A549 (cell line): ENCODE results near the gene CHST11. TPM values are rescaled to one million over a fixed set of nuclear protein-coding genes. Genes with fewer than 3 reads are reported as not detected.
A peak's percentile ranks its signal among the peaks of the same experiment; 100 is the strongest.

Experiments used
- ATAC-seq, 2 experiments: fragments of 200-7000 bp in 1 of 2; fragments of >200 bp in 1 of 2; cut with Nextera tagmentation in 1 of 2; cut with Tn5 transposase in 1 of 2; 3 replicates each; pipeline versions ENCODE4 v1.8.0 to v1.9.1; 2018 to 2020; ENCODE audit warnings: mild to moderate bottlenecking in 1 of 2, moderate library complexity in 1 of 2
- CTCF ChIA-PET: fragments of 300-600 bp; sonication (Branson Sonifier 250); formaldehyde crosslinking; extraction: SDS; loops from one replicate; lab custom pipeline; 2021; ENCODE audit warnings: antibody characterized with exemption, inconsistent platforms; lab: Yijun Ruan, JAX
- POLR2A ChIA-PET: fragments of 350-600 bp; formaldehyde crosslinking; extraction: SDS; loops from one replicate; lab custom pipeline; 2021; ENCODE audit warnings: antibody characterized with exemption, inconsistent platforms; lab: Yijun Ruan, JAX
- DNase-seq, 2 experiments: peaks; one replicate each; pipeline versions ENCODE4 v3.0.0 to v3.0.0-alpha.2; 2011 to 2016; ENCODE audit warnings: low read depth in 1 of 2, low spot score in 1 of 2
- FAIRE-seq: peaks from 2 replicates; lab custom pipeline; 2011; peaks lifted over from hg19 to GRCh38; lab: Jason Lieb, UNC
- H3K27ac ChIP-seq, 2 experiments: fragments of >200 bp; sonication (Bioruptor Twin); formaldehyde crosslinking; 3 replicates each; pipeline ENCODE4 v1.5.1; 2016 to 2017
- H3K4me1 ChIP-seq: fragments of >200 bp; sonication (Bioruptor Twin); formaldehyde crosslinking; 3 replicates; pipeline ENCODE4 v1.6.1; 2016
- H3K4me2 ChIP-seq: fragments of >200 bp; sonication (Bioruptor Twin); formaldehyde crosslinking; 3 replicates; pipeline ENCODE4 v1.6.1; 2016
- H3K4me3 ChIP-seq: fragments of >200 bp; sonication (Bioruptor Twin); formaldehyde crosslinking; 3 replicates; pipeline ENCODE4 v1.5.1; 2016
- H3K9me3 ChIP-seq: fragments of >200 bp; sonication (Bioruptor Twin); formaldehyde crosslinking; 3 replicates; pipeline ENCODE4 v1.6.1; 2016
- BHLHE40 ChIP-seq: IDR thresholded peaks from 2 replicates; pipeline ENCODE4 v1.6.1; 2012; ENCODE audit warnings: low read depth, low read length, inconsistent platforms
- CEBPB ChIP-seq, 2 experiments: fragments of >200 bp in 1 of 2; sonication (Bioruptor Twin) in 1 of 2; formaldehyde crosslinking in 1 of 2; IDR thresholded peaks; 2 replicates each; pipeline ENCODE4 v1.6.1; 2012 to 2016
- CHD4 ChIP-seq: fragments of 200-600 bp; sonication (generic); IDR thresholded peaks from 2 replicates; pipeline ENCODE4 v1.6.1; 2016; ENCODE audit warnings: antibody characterized with exemption, mild to moderate bottlenecking, borderline replicate concordance
- EHF ChIP-seq: fragments of 250-450 bp; sonication (Bioruptor Pico); IDR thresholded peaks from 2 replicates; pipeline ENCODE4 v1.5.0; 2020; ENCODE audit warnings: mild to moderate bottlenecking
- FOSB ChIP-seq: fragments of 250-450 bp; sonication (Bioruptor Pico); IDR thresholded peaks from 2 replicates; pipeline ENCODE4 v1.5.0; 2020; ENCODE audit warnings: mild to moderate bottlenecking, moderate library complexity
- FOXS1 ChIP-seq: fragments of 250-450 bp; sonication (Bioruptor Pico); IDR thresholded peaks from 2 replicates; pipeline ENCODE4 v1.5.0; 2020; ENCODE audit warnings: mild to moderate bottlenecking, moderate library complexity
- HDAC2 ChIP-seq: fragments of 200-600 bp; sonication (generic); IDR thresholded peaks from 2 replicates; pipeline ENCODE4 v1.6.1; 2016
- JUN ChIP-seq, 2 experiments: fragments of >200 bp; sonication (Bioruptor Twin); formaldehyde crosslinking; IDR thresholded peaks; 2 replicates in 1 of 2; 3 replicates in 1 of 2; pipeline ENCODE4 v1.6.1; 2016 to 2017
- JUNB ChIP-seq: fragments of >200 bp; sonication (Bioruptor Twin); formaldehyde crosslinking; IDR thresholded peaks from 2 replicates; pipeline ENCODE4 v1.6.1; 2016
- KDM1A ChIP-seq: fragments of 200-600 bp; sonication (generic); IDR thresholded peaks from 2 replicates; pipeline ENCODE4 v1.6.1; 2016; ENCODE audit warnings: low read depth, mild to moderate bottlenecking
- KDM5A ChIP-seq: fragments of 200-600 bp; sonication (generic); IDR thresholded peaks from 2 replicates; pipeline ENCODE4 v1.6.1; 2016; ENCODE audit warnings: antibody characterized with exemption, mild to moderate bottlenecking
- MAZ ChIP-seq: fragments of 150-350 bp; IDR thresholded peaks from 2 replicates; pipeline ENCODE4 v1.6.1; 2014; ENCODE audit warnings: antibody characterized with exemption, low read depth, low read length, borderline replicate concordance
- NFE2L2 ChIP-seq: fragments of 150-350 bp; conservative IDR thresholded peaks from 2 replicates; pipeline ENCODE4 v1.6.1; 2014; ENCODE audit warnings: low read length
- POLR2A ChIP-seq: IDR thresholded peaks from 2 replicates; pipeline ENCODE4 v1.6.1; 2012; ENCODE audit warnings: mild to moderate bottlenecking, low read length
- SREBF2 ChIP-seq: fragments of 450-650 bp; IDR thresholded peaks from 2 replicates; pipeline ENCODE4 v1.6.1; 2014; ENCODE audit warnings: mild to moderate bottlenecking, moderate library complexity
- TFCP2L1 ChIP-seq: fragments of 250-450 bp; sonication (Bioruptor Pico); IDR thresholded peaks from 2 replicates; pipeline ENCODE4 v1.5.0; 2021; ENCODE audit warnings: mild to moderate bottlenecking
- TP53 ChIP-seq: fragments of 250-450 bp; sonication (Bioruptor Pico); IDR thresholded peaks from 2 replicates; pipeline ENCODE4 v1.5.0; 2021; ENCODE audit warnings: mild to moderate bottlenecking, moderate library complexity
- ZC3H11A ChIP-seq: fragments of 450-650 bp; IDR thresholded peaks from 2 replicates; pipeline ENCODE4 v1.6.1; 2014; ENCODE audit warnings: antibody characterized with exemption, mild to moderate bottlenecking
- ZFP36 ChIP-seq: fragments of 450-650 bp; IDR thresholded peaks from 2 replicates; pipeline ENCODE4 v1.6.1; 2014; ENCODE audit warnings: borderline replicate concordance; ENCODE audit not compliant: partially characterized antibody
- ZNF302 ChIP-seq: fragments of 250-450 bp; sonication (Bioruptor Pico); IDR thresholded peaks from 2 replicates; pipeline ENCODE4 v1.9.0; 2021; ENCODE audit warnings: inconsistent platforms, mild to moderate bottlenecking, moderate library complexity
- ZSCAN20 ChIP-seq: fragments of 250-450 bp; sonication (Bioruptor Pico); IDR thresholded peaks from 2 replicates; pipeline ENCODE4 v1.8.0; 2022; ENCODE audit warnings: mild to moderate bottlenecking, moderate library complexity
- WGBS: methylation state at CpG from one replicate; pipeline ENCODE4 v1.1.6; 2017; ENCODE audit errors: missing lambda C conversion rate; 5-methylcytosine and 5-hydroxymethylcytosine counted together
- polyA plus RNA-seq, 4 experiments: library from polyadenylated mRNA; depleted of rRNA in 3 of 4; stranded (reverse); fragments of >200 nt; fragmentation: RNase III in 1 of 4; extraction: RNeasy Plus Mini Kit Qiagen cat#74134 plus additional on column Dnase treatment in 1 of 4; gene quantifications; 2 replicates in 3 of 4; 3 replicates in 1 of 4; pipeline ENCODE4 v1.2.3, GENCODE V29; 2011 to 2017
- TF ChIP-seq, protein P1 (sequence below): IDR thresholded peaks from 2 replicates; pipeline ENCODE4 v1.6.1; 2012; ENCODE audit warnings: low read depth, borderline replicate concordance

The CHST11 gene
- polyA plus RNA-seq, 2 of the 4 experiments (the other 2 are of a cell fraction) = 19.2 to 21.8 TPM

DNA sequence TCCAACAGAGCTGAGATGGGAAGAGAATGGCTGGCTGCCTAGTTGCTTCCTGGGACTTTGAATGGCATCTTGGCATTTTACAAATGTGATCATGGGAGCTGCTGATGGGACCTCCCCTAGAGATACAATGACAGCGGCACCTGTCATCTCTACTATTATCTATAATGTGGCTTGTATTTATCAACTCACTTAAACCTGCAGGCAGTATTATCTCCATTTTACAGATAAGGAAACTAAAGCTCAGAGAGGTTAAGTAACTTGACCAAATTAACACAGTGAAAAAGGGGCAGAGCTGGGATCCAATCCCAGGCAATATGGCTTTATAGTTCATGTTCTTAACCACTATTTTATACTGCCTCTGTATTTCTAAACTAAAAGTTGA, 111.7 kb downstream of the CHST11 start:
- TF ChIP-seq KDM1A (no peak), MAZ (no peak)
- H3K9me3 ChIP-seq = no peaks in the 10 kb centered on the region
- 92% methylated on average over 1 of the region's 1 CpG for WGBS
- CTCF ChIA-PET = interaction anchor here (0.7 to 1.4 kb wide), 5 partner anchors 20 to 519 kb away, joined by 3 to 5 read pairs (median 3); no protein-coding TSS in a partner anchor
- POLR2A ChIA-PET = no interaction called here
- FAIRE-seq (no peak), DNase-seq (no peak), ATAC-seq (no peak)
- no peak overlapping the region for H3K27ac ChIP-seq
- H3K4me1 ChIP-seq = no peaks in the 10 kb centered on the region
- H3K4me2 ChIP-seq = no peak overlapping the region
- H3K4me3 ChIP-seq = no peak overlapping the region

DNA sequence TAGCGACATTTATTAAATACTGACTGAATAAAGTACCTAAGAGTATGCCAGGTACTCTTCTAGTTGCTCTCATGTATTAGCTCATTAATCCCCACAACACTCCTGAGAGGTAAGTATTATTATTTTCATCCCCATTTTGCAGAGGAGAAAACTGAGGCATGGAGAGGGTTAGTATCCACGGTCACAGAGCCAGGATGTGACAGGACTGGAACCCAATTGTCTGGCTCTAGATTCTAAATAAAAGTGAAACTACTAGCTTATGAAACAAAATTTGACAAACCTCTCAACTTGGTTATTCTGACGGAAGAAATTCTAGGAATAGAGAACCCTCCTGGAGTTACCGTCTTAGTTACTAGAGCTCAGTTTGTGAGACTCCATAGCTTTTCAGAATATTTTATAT, 112.2 kb downstream of the CHST11 start:
- ATAC-seq (no peak), FAIRE-seq (no peak), DNase-seq (no peak)
- ChIA-PET CTCF (interaction anchor here (0.7 to 1.4 kb wide), 5 partner anchors 21 to 519 kb away, joined by 3 to 5 read pairs (median 3); no protein-coding TSS in a partner anchor), POLR2A (no interaction called here)
- no peak overlapping the region for H3K4me2 ChIP-seq
- 91% methylated on average over 4 of the region's 4 CpGs for WGBS
- no peaks in the 10 kb centered on the region for H3K9me3 ChIP-seq
- H3K4me1 ChIP-seq = no peaks in the 10 kb centered on the region
- H3K27ac ChIP-seq = no peak overlapping the region
- TF ChIP-seq ZFP36 = no peak
- no peak for TF ChIP-seq JUN (IDR thresholded peaks at IDR 0.05)
- no peak for TF ChIP-seq HDAC2
- TF ChIP-seq SREBF2 = no peak
- no peak for TF ChIP-seq KDM5A
- no peak for TF ChIP-seq NFE2L2
- TF ChIP-seq POLR2A = no peak
- no peak for TF ChIP-seq ZC3H11A
- no peak for TF ChIP-seq FOXS1
- no peak for TF ChIP-seq BHLHE40
- no peak for TF ChIP-seq KDM1A
- no peak overlapping the region for H3K4me3 ChIP-seq

DNA sequence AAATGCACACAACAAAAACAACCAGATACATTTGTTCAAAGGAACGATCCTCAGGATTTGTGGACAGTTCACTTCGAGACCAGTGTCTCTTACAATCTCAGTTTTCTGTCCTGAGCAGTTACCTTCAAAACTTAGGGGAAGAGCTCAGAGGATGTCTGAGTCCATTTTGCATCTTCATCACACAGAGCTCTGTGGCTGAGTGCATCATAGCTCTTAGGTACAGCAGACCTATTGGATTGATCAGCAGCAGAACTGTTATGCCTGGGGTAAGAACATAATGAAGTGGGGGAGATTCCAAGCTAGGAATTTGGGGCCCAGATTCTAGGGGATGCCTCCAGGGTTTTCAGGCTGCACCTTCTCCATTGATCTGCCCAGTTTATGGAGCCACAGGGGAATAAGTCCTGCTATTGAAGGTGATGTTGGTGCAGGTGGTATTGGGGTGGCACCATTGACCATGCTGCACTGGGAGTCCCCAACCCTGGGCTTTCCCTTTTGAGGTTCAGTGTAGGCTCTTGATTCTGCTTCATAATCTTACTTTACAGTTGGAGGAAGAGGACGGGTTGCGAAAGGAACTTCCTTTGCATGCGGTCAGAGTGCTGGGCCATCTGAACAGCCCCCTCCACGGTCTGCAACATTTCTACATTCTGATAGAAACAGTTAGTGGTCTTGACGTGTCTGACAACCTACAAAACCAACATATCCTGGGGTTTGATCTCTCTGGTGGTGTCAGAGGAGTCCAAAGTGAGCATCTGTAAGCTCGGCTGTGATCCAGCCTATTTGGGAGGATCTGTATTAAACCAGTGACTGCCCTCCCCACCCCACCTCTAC, 112.8 kb downstream of the CHST11 start:
- TF ChIP-seq, protein P1, sequence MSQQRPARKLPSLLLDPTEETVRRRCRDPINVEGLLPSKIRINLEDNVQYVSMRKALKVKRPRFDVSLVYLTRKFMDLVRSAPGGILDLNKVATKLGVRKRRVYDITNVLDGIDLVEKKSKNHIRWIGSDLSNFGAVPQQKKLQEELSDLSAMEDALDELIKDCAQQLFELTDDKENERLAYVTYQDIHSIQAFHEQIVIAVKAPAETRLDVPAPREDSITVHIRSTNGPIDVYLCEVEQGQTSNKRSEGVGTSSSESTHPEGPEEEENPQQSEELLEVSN = no peak
- no peak for TF ChIP-seq CHD4
- no peak for TF ChIP-seq JUNB
- no peak for TF ChIP-seq JUN (IDR thresholded peaks at IDR 0.05)
- TF ChIP-seq HDAC2 = no peak
- TF ChIP-seq, all 56 proteins: peak for 0
- ATAC-seq (peak; percentile 34 to 35; a peak in 3 of 6 replicates), DNase-seq (no peak), FAIRE-seq (no peak)
- 91% methylated on average over 8 of the region's 8 CpGs for WGBS
- no peak overlapping the region for H3K27ac ChIP-seq
- POLR2A ChIA-PET = no interaction called here
- no peak overlapping the region for H3K4me2 ChIP-seq
- CTCF ChIA-PET = interaction anchor here (0.9 to 1.4 kb wide), 4 partner anchors 19 to 112 kb away, joined by 3 to 4 read pairs (median 3); no protein-coding TSS in a partner anchor
- H3K9me3 ChIP-seq = no peaks in the 10 kb centered on the region
- H3K4me1 ChIP-seq = no peaks in the 10 kb centered on the region
- H3K4me3 ChIP-seq = no peak overlapping the region

DNA sequence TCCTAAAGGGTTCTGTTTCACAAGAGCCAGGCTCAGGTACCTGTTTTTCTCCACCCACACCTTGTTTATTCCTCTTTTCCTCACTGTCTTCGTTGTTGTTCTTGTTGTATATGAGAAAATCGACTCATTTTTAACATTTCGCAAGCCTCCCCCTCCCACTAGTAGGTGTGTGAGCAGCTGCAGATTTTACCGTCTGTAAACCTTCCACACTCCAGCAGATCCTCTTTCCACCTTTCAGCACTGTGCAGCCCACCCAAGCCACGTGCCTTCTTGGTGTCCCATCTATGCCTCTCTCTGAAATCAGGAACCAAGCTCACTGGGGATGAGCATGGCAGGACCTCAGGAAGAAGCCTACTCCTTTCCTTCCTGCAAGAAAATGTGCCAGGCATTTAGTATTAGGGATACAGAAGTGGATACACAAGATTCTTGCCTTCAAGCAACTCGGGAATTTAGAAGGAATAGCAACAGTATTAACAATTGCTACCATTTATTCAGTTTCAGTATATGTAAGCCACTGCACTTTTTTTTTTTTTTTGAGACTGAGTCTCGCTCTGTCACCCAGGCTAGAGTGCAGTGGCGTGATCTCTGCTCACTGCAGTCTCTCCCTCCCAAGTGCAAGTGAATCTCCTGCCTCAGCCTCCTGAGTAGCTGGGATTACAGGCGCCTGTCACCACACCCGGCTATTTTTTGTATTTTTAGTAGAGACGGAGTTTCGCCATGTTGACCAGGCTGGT, 113.6 kb downstream of the CHST11 start:
- Histone ChIP-seq H3K4me2 (no peak overlapping the region), H3K4me3 (no peak overlapping the region), H3K4me1 (peaks cover 5% of the 10 kb centered on the region; the same call in 1 of the 3 replicates), H3K27ac (no peak overlapping the region), H3K9me3 (no peaks in the 10 kb centered on the region)
- no peak for DNase-seq
- ChIA-PET CTCF (interaction anchor here (0.6 to 1.3 kb wide), 2 partner anchors 18 to 23 kb away, joined by 3 read pairs; no protein-coding TSS in a partner anchor), POLR2A (no interaction called here)
- 78% methylated on average over 12 of the region's 12 CpGs for WGBS
- no peak for FAIRE-seq
- ATAC-seq = no peak; a peak in 1 of 6 replicates
- TF ChIP-seq EHF (CRISPR knock-in tag) = no peak
- no peak for TF ChIP-seq ZNF302 (CRISPR knock-in tag)
- no peak for TF ChIP-seq TFCP2L1 (CRISPR knock-in tag)
- no peak for TF ChIP-seq FOSB (CRISPR knock-in tag)
- TF ChIP-seq TP53 (CRISPR knock-in tag) = no peak
- TF ChIP-seq CEBPB (IDR thresholded peaks at IDR 0.05) = 0 out of 4 replicates have a peak, but pooled peaks of 1 of the 2 experiments have one; percentile 27
- no peak for TF ChIP-seq ZSCAN20
